ENCODE results near the gene TRIM62.

Gene TRIM62

DNA sequence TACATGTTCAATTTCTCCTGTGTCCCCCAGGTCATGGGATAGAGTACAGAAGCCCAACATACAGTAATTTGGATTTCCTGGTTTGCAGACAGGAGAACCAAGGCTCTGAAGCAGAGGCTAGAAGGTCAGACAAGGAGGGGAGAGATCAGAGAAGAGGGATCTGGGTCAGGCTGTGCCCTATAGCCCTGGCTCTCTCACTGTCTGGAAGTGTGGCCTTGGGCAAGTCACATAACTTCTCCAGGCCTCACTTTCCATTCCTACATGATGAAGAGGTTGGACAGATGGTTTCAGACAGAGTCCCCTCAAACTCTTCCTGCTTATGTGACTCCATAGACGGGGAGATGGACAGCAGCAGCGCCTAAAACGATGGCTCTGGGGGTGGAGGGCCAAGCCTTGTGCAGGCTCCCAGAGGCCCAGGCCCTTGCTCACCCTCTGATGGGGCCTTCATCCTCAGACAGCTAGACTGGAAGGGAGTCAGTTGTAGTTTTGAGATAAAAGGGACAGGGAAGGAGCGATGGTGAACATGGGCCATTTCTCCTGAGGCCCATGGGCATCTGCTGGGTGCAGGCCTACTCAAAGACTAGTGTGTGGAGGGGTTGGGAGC lies 2.9 kb downstream of the TRIM62 start:
- no peak overlapping the region for H3K27ac ChIP-seq (ENCODE audit: low read length)
- no peaks in the 10 kb centered on the region for H3K9me2 ChIP-seq (replicated peaks; ENCODE audit: insufficient read depth, low read length)
- H3K4me2 ChIP-seq (ENCODE audit: low read depth, low read length): no peak overlapping the region
- H3K9ac ChIP-seq (ENCODE audit: low read length): no peak overlapping the region
- no peaks in the 10 kb centered on the region for H3K9me3 ChIP-seq (replicated peaks; ENCODE audit: insufficient read depth, low read length)
- H3K36me3 ChIP-seq (replicated peaks; ENCODE audit: insufficient read depth, low read length): no peaks in the 10 kb centered on the region
- DNase-seq: no peak
- peaks cover 7% of the 10 kb centered on the region; the same call in 1 of the 2 replicates for H3F3A ChIP-seq (ENCODE audit: insufficient read depth, low read length)
- no peaks in the 10 kb centered on the region for H4K20me1 ChIP-seq (ENCODE audit: insufficient read depth, low read length)
- H3K4me1 ChIP-seq (ENCODE audit: low read length): peaks cover 9% of the 10 kb centered on the region; the same call in 1 of the 2 replicates
- H3K4me3 ChIP-seq (ENCODE audit: low read length): no peak overlapping the region
- 0 out of 2 replicates have a peak, but pooled peaks cover 3% of the 10 kb centered on the region for H3K27me3 ChIP-seq (replicated peaks; ENCODE audit: insufficient read depth, low read length)
- H3K79me2 ChIP-seq (ENCODE audit: low read length): no peaks in the 10 kb centered on the region
- no peak for TF ChIP-seq EZH2 (optimal IDR thresholded peaks at IDR 0.05; ENCODE audit: low read depth, low read length)
- no peak overlapping the region for H2AFZ ChIP-seq (ENCODE audit: low read length)

- Histone ChIP-seq H3K36me3 (replicated peaks; ENCODE audit: insufficient read depth, low read length) (no peaks in the 10 kb centered on the region), H3K79me2 (ENCODE audit: low read length) (no peaks in the 10 kb centered on the region), H3K4me3 (ENCODE audit: low read length) (no peak overlapping the region), H3K4me2 (ENCODE audit: low read depth, low read length) (no peak overlapping the region), H2AFZ (ENCODE audit: low read length) (no peak overlapping the region), H3K4me1 (ENCODE audit: low read length) (peaks cover 9% of the 10 kb centered on the region; the same call in 1 of the 2 replicates), H3F3A (ENCODE audit: insufficient read depth, low read length) (peaks cover 7% of the 10 kb centered on the region; the same call in 1 of the 2 replicates), H4K20me1 (ENCODE audit: insufficient read depth, low read length) (no peaks in the 10 kb centered on the region), H3K9me2 (replicated peaks; ENCODE audit: insufficient read depth, low read length) (no peaks in the 10 kb centered on the region), H3K27ac (ENCODE audit: low read length) (no peak overlapping the region), H3K9ac (ENCODE audit: low read length) (no peak overlapping the region), H3K27me3 (replicated peaks; ENCODE audit: insufficient read depth, low read length) (no peaks in the 10 kb centered on the region), H3K9me3 (replicated peaks; ENCODE audit: insufficient read depth, low read length) (no peaks in the 10 kb centered on the region)
- DNase-seq: no peak
- TF ChIP-seq EZH2 (optimal IDR thresholded peaks at IDR 0.05; ENCODE audit: low read depth, low read length) (no peak), EZH2phosphoT487 (IDR thresholded peaks at IDR 0.05; ENCODE audit: low read length) (no peak)
- TF ChIP-seq, protein P1, sequence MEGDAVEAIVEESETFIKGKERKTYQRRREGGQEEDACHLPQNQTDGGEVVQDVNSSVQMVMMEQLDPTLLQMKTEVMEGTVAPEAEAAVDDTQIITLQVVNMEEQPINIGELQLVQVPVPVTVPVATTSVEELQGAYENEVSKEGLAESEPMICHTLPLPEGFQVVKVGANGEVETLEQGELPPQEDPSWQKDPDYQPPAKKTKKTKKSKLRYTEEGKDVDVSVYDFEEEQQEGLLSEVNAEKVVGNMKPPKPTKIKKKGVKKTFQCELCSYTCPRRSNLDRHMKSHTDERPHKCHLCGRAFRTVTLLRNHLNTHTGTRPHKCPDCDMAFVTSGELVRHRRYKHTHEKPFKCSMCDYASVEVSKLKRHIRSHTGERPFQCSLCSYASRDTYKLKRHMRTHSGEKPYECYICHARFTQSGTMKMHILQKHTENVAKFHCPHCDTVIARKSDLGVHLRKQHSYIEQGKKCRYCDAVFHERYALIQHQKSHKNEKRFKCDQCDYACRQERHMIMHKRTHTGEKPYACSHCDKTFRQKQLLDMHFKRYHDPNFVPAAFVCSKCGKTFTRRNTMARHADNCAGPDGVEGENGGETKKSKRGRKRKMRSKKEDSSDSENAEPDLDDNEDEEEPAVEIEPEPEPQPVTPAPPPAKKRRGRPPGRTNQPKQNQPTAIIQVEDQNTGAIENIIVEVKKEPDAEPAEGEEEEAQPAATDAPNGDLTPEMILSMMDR (IDR thresholded peaks at IDR 0.05; ENCODE audit: low read length): no peak
Measured at GRCh38 chr1:33177996-33178540, 3.8 kb downstream of the TRIM62 start.

- Histone ChIP-seq H3K36me3 (replicated peaks; ENCODE audit: insufficient read depth, low read length) (no peaks in the 10 kb centered on the region), H3K4me2 (ENCODE audit: low read depth, low read length) (no peak overlapping the region), H3K27me3 (replicated peaks; ENCODE audit: insufficient read depth, low read length) (no peaks in the 10 kb centered on the region), H3K9me2 (replicated peaks; ENCODE audit: insufficient read depth, low read length) (no peaks in the 10 kb centered on the region), H2AFZ (ENCODE audit: low read length) (no peak overlapping the region), H3K9me3 (replicated peaks; ENCODE audit: insufficient read depth, low read length) (no peaks in the 10 kb centered on the region), H3K9ac (ENCODE audit: low read length) (no peak overlapping the region), H3K4me1 (ENCODE audit: low read length) (peaks cover 9% of the 10 kb centered on the region; the same call in 1 of the 2 replicates), H4K20me1 (ENCODE audit: insufficient read depth, low read length) (no peaks in the 10 kb centered on the region), H3K27ac (ENCODE audit: low read length) (no peak overlapping the region), H3K79me2 (ENCODE audit: low read length) (no peaks in the 10 kb centered on the region), H3F3A (ENCODE audit: insufficient read depth, low read length) (peaks cover 7% of the 10 kb centered on the region; the same call in 1 of the 2 replicates), H3K4me3 (ENCODE audit: low read length) (no peak overlapping the region)
- DNase-seq: no peak
- no peak for TF ChIP-seq EZH2phosphoT487 (IDR thresholded peaks at IDR 0.05; ENCODE audit: low read length)
- TF ChIP-seq EZH2 (optimal IDR thresholded peaks at IDR 0.05; ENCODE audit: low read depth, low read length): no peak
- TF ChIP-seq, protein P1 (IDR thresholded peaks at IDR 0.05; ENCODE audit: low read length): no peak
Measured at GRCh38 chr1:33176887-33177286, 5.0 kb downstream of the TRIM62 start.

DNA sequence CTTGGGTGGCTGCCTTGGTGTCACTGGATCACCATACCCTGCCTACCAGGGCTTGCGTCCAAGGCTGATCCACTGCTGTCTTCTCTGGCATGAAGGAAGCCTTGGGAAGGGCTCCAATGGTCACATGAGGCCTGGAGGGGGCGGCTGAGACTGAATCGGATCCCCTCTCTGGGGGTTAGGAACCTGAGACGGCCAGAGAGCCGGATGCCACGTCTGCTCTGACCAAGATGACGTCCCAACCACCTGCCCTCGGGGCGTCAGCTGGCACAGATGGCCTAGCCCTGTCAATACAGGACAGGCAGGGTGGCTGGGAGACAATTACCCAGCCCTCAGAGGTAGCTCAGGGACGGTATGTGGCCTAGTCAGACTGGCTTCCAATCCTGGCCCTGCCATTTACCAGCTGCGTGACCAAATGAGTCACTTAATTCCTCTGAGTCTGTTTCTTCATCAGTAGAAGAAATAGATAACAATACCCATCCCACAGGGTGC lies 5.4 kb downstream of the TRIM62 start:
- Histone ChIP-seq H3K9ac (ENCODE audit: low read length) (no peak overlapping the region), H3K9me3 (replicated peaks; ENCODE audit: insufficient read depth, low read length) (no peaks in the 10 kb centered on the region), H3K36me3 (replicated peaks; ENCODE audit: insufficient read depth, low read length) (no peaks in the 10 kb centered on the region), H3K4me1 (ENCODE audit: low read length) (peaks cover 8% of the 10 kb centered on the region; the same call in 1 of the 2 replicates), H3F3A (ENCODE audit: insufficient read depth, low read length) (peaks cover 6% of the 10 kb centered on the region; the same call in 1 of the 2 replicates), H3K9me2 (replicated peaks; ENCODE audit: insufficient read depth, low read length) (no peaks in the 10 kb centered on the region), H3K27ac (ENCODE audit: low read length) (no peak overlapping the region), H3K4me2 (ENCODE audit: low read depth, low read length) (no peak overlapping the region), H4K20me1 (ENCODE audit: insufficient read depth, low read length) (no peaks in the 10 kb centered on the region), H3K4me3 (ENCODE audit: low read length) (no peak overlapping the region), H3K27me3 (replicated peaks; ENCODE audit: insufficient read depth, low read length) (no peaks in the 10 kb centered on the region), H3K79me2 (ENCODE audit: low read length) (no peaks in the 10 kb centered on the region), H2AFZ (ENCODE audit: low read length) (no peak overlapping the region)
- no peak for DNase-seq
- TF ChIP-seq, protein P1 (IDR thresholded peaks at IDR 0.05; ENCODE audit: low read length): no peak
- TF ChIP-seq EZH2 (optimal IDR thresholded peaks at IDR 0.05; ENCODE audit: low read depth, low read length): no peak
- TF ChIP-seq EZH2phosphoT487 (IDR thresholded peaks at IDR 0.05; ENCODE audit: low read length): no peak
